ENCODE data around the gene ITPR1.

The ITPR1 gene

GRCh38 chr3:4686619-4687018 is 193.5 kb downstream of the ITPR1 start:
- no peak for DNase-seq (ENCODE audit: low read depth, low spot score)

GRCh38 chr3:4687167-4687566 is 194.0 kb downstream of the ITPR1 start:
- no peak for DNase-seq (ENCODE audit: low read depth, low spot score)

- no peak for DNase-seq (ENCODE audit: low read depth, low spot score)
Measured at GRCh38 chr3:4687596-4687995, 194.4 kb downstream of the ITPR1 start.

- DNase-seq (ENCODE audit: low read depth, low spot score), result no peak
Measured at GRCh38 chr3:4688411-4688810, 195.3 kb downstream of the ITPR1 start.

- no peak for DNase-seq (ENCODE audit: low read depth, low spot score)
Measured at GRCh38 chr3:4689021-4689420, 195.9 kb downstream of the ITPR1 start.

- no peak for DNase-seq (ENCODE audit: low read depth, low spot score)
Measured at GRCh38 chr3:4690277-4690676, 197.1 kb downstream of the ITPR1 start.

- DNase-seq (ENCODE audit: low read depth, low spot score), result no peak
Measured at GRCh38 chr3:4693620-4694019, 200.5 kb downstream of the ITPR1 start.

GRCh38 chr3:4695846-4696245 is 202.7 kb downstream of the ITPR1 start:
- no peak for DNase-seq (ENCODE audit: low read depth, low spot score)

GRCh38 chr3:4696266-4696665 is 203.1 kb downstream of the ITPR1 start:
- no peak for DNase-seq (ENCODE audit: low read depth, low spot score)

GRCh38 chr3:4698125-4698821 is 205.1 kb downstream of the ITPR1 start:
- no peak for DNase-seq (ENCODE audit: low read depth, low spot score)

GRCh38 chr3:4703054-4703480 is 209.9 kb downstream of the ITPR1 start:
- no peak for DNase-seq (ENCODE audit: low read depth, low spot score)

- no peak for DNase-seq (ENCODE audit: low read depth, low spot score)
Measured at GRCh38 chr3:4704552-4704951, 211.4 kb downstream of the ITPR1 start.

- no peak for DNase-seq (ENCODE audit: low read depth, low spot score)
Measured at GRCh38 chr3:4707324-4707723, 214.2 kb downstream of the ITPR1 start.

GRCh38 chr3:4708230-4708629 is 215.1 kb downstream of the ITPR1 start:
- no peak for DNase-seq (ENCODE audit: low read depth, low spot score)

- no peak for DNase-seq (ENCODE audit: low read depth, low spot score)
Measured at GRCh38 chr3:4709341-4709740, 216.2 kb downstream of the ITPR1 start.

- DNase-seq (ENCODE audit: low read depth, low spot score), result no peak
Measured at GRCh38 chr3:4710191-4710590, 217.0 kb downstream of the ITPR1 start.

- DNase-seq (ENCODE audit: low read depth, low spot score), result no peak
Measured at GRCh38 chr3:4711680-4711992, 218.5 kb downstream of the ITPR1 start.

GRCh38 chr3:4712109-4712508 is 219.0 kb downstream of the ITPR1 start:
- no peak for DNase-seq (ENCODE audit: low read depth, low spot score)

GRCh38 chr3:4714045-4714444 is 220.9 kb downstream of the ITPR1 start:
- DNase-seq (ENCODE audit: low read depth, low spot score), result no peak

- DNase-seq (ENCODE audit: low read depth, low spot score), result no peak
Measured at GRCh38 chr3:4716266-4716665, 223.1 kb downstream of the ITPR1 start.

- DNase-seq (ENCODE audit: low read depth, low spot score), result no peak
Measured at GRCh38 chr3:4716706-4717362, 223.7 kb downstream of the ITPR1 start.

GRCh38 chr3:4717363-4717740 is 224.2 kb downstream of the ITPR1 start:
- DNase-seq (ENCODE audit: low read depth, low spot score), result no peak

- no peak for DNase-seq (ENCODE audit: low read depth, low spot score)
Measured at GRCh38 chr3:4718179-4718736, 225.1 kb downstream of the ITPR1 start.
